HG02870 (cell line): ENCODE data around the gene SYNDIG1L.

Experiments
- ATAC-seq: cut with Tn5 transposase; IDR thresholded peaks from one replicate; pipeline ENCODE4 v1.9.1; 2021; ENCODE audit warnings: mild to moderate bottlenecking, moderate library complexity; ENCODE audit not compliant: unreplicated experiment

SYNDIG1L gene

DNA sequence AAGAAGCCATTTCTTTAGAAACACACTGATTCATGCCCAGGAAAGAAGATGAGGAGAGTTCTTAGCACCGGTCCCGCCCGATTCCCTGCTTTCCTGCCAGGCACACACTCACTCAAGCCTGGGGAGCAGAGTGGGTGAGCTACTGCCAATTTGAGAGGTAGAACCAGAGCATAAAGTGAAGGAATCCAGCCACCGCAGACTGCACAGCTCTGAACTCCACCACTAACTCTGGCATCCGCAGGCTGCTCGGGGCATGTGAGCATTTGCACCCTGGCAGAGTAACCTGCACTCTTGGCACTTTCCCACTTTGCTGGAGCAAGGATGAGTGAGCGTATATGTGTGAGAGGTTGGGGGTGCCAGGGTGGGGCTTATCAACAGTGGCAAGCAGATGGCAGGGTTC is 4.0 kb upstream of the SYNDIG1L start:
- ATAC-seq: no peak

DNA sequence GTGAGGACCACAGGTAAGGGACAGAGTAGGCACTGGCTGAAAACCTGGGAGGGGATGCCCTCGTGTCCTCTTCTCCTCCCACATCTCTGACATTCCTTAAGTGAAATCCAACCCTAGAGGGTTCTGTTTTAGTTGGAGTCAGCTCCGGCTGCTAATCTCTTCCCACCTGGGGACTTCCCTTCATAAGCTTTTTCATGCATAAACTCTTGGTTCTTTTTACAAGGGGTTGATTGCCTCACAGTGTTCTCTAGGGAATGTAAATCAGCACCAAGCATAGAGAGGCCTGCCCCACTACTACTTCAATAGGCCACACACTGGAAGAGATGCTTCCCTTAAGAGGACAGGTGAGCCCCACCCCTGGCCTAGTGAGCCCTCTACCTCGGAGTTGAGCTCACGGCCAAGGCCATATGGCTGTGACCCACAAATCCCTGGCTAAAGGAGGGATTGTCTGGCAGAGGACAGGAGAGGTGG is 3.2 kb upstream of the SYNDIG1L start:
- no peak for ATAC-seq

DNA sequence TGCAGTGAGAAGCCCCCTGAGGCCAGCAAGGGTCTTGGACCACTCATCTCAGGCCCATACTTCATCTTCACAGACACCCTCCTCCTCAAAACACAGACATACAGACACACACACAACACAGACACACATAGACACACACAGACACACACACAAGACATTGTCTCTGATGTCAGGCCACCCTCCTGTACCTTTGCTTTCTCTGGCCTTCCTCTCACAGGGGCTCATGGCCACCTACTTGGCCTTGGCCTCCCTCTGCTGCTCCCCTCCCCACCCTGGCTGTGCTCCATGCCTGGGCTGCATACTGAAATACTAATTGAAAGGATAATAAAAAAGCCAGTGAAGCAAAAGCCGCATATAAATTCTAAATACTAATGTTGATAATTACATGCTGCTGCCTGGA is 1.6 kb upstream of the SYNDIG1L start:
- no peak for ATAC-seq

DNA sequence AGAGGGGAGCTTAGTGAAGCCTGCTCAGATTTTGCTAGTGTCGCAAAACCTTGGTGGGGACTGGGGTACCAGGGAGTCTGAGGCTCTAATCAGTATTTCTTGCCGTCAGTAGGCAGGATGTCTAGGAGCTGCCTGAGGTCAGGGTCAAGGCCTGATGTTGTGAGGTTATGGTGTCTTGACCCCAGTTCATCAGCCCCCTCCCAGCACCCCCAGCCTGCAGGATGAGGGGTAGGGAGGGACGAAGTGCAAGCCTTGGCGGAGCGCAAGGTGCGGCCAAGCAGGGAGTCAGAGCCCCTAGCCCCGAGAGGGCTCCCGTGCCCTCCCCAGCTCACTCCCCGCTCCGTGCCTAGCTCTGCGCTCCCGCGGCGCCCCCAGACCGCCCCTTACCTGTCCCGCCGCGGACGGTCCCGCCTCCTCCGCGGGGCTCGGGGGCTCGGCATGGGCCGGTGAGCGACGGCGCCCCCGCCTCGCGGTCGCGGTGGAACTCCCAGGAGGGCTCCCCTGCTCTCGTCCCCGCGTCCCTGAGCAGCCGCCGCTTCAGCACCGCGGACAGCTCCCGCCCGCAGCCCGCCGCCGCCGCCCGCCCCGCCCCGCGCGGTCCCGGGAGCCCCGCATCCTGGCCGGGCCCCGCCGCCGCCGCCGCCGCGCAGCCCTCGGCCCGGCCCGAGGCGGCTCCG is 347 bp downstream of the SYNDIG1L start:
- ATAC-seq: no peak

DNA sequence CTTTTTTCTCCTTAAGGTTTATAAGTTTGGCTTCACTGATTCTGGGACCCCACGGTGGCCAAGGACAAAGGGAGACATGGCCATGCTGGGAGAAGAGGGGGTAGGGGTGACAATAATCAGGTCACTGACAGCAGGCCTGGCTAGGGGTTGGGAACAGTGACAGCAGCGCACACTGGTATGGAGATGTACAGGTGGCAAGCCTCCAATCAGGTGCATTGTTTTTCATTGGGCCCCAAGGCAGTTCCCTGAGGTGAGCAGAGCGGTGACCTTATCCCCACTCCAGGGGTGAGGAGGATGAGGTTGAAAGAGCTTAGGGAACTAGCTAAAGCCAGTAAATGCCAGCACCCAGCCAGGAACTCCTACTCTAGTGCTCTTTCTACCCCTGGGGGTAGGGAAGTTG is 1.4 kb downstream of the SYNDIG1L start:
- ATAC-seq: no peak

DNA sequence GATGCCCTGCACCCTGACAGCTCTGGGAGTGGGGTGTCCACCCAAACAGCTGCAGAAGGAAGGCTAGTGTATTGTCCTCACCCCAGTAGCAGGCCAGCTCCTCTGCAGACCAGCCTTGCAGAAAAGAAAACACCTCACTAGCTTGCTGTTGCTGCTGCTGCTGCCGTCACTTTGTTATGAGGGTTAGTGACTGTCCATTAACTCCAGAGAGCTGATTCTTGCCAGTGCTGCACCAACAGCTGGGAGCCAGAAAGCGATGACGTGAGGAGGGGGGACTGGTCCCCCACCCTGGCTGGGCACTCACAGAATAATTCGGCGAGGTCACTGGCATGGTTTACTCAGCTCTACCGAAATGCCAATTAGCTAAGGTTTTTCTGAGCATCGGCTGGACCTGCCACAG is 2.8 kb downstream of the SYNDIG1L start:
- no peak for ATAC-seq

DNA sequence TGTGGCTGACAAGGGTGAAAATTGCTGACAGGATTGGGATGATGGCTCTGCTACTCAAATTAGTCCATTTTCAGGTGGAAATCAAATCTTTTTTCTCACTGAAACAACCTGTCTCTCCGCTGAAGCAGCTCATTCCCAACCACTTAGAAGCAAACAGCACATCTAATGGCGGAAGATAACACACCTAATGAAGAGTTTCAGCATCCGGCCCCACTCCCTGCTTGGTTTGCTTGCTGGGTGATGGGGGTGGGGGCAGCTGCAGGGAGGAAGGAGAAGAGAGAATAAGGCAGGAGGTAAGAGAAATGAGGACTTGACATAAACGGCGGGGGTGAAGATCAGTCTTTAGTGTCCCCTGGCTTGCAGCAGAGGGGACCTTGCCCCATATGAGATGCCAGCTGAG is 4.0 kb downstream of the SYNDIG1L start:
- no peak for ATAC-seq

DNA sequence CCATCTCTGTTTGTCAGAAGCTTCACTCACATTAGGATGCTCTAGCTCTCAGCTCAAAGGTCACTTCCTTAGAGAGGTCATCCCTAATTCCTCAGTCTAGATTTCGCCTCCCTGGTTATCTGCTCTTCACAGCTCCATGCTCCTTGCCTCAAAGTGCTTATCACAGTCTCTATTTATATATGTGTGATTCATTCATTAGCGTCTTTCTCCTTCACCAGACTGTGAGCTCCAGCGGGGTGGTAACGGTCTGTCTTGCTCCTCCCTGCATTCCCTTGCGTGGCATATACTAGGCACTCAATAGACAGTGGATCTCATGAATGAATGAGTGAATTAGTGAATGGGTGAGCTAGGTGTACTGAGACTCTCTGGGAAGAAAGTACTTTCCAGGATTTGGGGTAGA is 6.9 kb downstream of the SYNDIG1L start:
- ATAC-seq: no peak

DNA sequence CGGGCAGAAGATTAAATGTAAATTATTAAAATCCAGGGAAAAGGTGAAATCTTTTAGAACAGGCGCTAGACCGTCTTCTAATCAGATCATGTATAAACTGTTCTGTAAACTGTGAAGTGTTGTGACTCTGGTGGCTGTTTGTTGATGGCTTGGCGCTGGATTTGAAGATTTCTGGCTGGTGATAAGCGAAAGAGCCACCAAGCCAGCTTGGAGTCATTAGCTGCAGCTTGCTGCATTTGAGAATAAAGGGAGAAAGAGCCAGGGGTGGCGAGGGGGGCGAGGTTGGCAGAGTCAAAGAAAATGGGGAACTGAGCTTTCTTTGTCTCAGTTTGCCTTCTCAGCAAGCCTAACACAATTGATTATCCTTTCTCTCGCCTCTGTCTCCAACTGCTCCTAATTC is 8.0 kb downstream of the SYNDIG1L start:
- no peak for ATAC-seq

DNA sequence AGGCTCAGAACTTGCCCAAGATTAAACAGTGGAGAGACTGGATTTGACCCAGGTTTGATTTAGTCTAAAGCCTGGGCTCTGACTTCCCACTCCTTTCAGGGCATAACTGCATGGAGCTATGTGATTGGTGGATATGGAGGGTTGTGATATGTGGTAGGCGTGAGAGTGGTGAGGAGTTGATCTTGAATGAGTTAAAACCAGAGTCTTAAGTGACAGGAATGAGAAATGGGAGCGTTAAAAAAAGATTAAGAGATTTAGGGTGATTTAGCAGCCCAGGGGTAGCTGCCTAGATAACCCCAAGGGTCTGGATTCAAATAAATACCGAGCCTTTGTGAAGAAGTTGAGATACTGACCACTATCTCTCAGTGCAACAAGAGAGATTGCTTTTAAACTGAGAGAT is 8.4 kb downstream of the SYNDIG1L start:
- ATAC-seq: no peak

DNA sequence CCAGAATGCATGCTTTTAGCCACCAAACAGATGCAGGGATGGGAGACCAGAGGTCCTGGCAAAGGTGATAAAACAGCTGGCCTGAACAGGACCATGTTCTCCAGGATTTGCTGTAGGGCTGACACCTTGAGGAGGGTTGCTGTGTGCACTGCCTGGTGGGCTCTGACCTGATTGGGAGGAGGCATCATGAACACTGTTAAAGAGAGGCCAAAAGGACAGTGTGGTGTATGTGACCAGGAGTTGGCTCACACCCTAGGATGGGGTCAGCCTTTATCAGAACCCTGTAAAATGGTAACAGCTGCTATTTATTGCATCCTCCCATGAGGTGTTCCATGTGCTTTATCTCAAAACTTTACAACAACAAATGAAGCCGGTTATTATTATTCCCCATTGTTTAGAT is 8.8 kb downstream of the SYNDIG1L start:
- ATAC-seq: no peak

DNA sequence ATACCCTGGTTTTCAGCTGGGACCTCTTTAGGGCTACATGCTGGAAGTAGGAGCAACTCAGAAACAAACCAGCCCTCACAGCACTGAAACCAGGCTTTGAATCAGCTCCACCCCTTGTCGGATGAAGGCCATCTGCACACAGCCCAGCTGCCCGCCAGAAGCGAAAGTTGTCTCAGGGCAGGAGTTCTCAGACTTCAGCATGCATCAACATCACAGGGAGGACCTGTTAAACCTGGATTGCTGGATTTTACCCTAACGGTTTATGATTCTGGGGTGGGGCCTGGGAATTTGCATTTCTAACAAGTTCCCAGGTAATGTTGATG is 10.9 kb downstream of the SYNDIG1L start:
- ATAC-seq: no peak

DNA sequence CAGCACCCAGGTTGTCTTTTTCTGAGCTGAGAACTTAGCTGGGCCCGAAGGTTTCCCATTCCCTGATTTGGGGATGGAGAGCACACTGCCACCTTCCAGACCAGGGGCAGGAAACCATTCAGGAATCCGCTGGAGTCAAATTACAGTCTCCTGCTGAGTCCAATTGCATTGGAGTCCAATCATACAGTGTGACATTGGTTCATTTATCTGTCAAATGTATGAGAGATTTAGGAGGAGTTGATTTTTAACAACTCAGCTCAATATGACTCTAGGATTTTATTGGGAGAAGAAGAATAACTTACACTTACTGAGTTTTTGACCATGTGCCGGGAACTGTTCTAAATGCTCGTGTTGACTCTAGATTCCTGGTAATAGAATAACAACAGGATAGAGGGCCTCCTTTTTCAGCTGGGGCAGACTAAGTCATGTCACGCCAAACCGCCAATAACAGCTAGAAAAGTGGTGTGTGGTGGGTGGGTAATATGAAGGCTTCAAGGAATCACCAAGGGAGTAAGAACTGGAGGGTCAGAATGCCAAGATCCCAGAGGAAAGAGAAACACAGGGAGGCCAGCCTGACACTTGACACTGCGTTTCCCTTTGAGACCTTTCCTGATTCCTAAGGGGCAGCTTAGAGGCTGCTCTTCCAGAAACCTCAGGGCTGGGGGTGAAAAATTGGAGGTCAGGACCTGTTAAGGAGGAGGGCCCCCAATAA is 11.5 kb downstream of the SYNDIG1L start:
- no peak for ATAC-seq

DNA sequence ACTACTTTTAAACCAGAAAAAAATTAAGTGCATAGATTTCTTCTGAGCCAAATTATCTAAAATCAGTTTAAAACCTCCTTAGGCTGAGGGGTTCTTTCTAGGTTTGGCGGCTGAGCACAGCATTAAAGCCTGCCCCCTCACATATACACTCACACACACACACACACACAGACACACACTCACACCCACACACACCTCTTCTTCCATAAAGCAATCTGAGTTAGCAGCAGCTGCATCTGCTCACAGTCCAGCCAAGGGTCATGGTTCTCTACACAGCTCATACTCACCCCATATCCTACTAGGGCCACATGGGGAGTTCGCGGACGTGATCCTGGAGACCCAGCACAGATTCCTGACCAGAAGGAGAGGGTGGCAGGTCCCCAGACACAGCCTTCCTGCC is 12.4 kb downstream of the SYNDIG1L start:
- no peak for ATAC-seq

DNA sequence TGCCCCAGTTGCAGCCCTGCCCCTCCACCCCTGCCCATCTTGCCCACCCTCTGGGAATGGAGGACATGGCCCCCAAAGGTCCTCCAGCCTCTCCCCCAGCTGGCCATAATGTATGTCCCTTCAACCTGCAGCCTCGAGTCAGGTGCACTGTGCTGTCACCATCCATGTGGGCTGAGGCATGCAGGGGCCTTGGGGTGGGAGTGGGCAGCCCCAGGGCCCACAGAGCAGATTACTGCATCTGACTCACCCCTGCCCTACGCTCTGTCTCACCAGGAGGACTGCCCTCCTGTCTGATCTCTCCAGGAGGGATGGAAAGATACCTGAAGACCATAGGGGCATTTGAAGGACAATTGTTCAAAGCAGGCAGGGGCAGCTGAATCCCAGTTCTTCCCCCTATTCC is 13.3 kb downstream of the SYNDIG1L start:
- ATAC-seq: no peak

DNA sequence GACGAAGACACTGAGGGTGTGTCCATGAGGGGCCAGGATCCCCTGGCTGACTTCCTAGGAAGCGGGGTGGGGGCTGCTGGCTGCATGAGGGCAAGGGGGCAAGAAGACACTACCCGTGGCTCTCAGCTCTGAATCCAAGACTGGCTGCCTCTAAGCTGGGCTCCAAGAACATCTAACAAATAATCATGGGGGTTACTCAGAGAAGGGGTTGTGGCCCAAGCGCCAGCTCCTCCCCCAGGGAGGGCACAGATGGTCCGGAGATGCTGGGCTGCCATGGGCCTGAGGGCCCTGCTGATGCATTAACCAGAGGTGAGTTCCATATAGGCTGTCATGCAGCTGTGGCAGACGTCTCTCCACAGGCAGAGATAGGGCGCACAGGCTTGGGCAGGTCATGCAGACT is 14.3 kb downstream of the SYNDIG1L start:
- no peak for ATAC-seq

DNA sequence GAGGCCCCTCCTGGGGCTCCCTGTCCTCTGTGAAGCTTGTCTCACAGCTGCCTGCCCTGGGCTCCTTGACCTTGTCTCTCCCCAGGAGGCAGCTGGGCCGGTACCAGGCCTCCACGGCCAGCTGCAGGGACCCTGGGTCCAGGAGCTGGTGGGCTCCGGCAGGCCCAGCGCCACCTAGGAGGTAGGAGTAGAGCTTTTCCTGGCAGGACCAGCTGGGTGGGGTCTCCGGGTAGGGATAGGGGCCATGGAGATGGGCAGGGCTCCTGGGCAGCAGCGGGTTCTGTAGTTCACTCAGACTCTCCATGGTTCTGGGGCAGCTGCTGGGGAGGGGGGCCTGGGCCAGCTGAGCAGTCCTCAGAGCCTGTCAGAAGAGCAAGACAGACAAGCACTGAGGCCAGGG is 16.6 kb downstream of the SYNDIG1L start:
- ATAC-seq: no peak

DNA sequence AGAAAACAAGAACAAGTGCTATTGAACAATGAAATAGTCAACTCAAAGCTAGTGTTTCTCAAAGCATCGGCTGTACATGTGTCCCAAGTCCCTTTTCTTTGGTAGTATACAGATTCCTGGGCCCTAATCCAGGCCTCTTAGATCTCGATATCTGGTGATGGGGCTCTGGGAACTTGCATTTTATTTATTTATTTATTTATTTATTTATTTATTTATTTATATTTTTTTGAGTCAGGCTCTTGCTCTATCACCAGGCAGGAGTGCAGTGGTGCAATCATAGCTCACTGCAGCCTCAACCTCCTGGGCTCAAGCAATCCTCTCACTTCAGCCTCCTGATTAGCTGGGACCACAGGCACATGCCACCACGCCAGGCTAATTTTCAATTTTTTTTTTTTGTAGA is 17.1 kb downstream of the SYNDIG1L start:
- no peak for ATAC-seq

DNA sequence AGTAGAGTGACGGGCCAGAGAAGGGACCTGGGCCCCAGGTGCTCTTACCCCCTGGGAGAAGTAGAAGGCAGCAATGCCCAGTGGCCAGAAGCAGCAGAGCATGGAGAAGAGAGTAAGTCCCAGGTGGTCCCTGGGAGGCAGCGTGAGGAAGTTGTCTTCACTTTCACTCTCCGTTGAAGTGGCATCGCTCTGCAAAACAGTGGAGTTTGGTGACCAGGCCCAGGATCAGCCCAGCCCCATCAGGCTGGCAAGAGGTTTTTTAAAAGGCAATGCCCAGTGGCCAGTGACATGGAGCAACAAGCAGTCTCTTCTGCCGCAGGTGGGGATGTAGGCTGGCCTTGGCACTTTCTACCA is 18.2 kb downstream of the SYNDIG1L start:
- ATAC-seq: no peak

DNA sequence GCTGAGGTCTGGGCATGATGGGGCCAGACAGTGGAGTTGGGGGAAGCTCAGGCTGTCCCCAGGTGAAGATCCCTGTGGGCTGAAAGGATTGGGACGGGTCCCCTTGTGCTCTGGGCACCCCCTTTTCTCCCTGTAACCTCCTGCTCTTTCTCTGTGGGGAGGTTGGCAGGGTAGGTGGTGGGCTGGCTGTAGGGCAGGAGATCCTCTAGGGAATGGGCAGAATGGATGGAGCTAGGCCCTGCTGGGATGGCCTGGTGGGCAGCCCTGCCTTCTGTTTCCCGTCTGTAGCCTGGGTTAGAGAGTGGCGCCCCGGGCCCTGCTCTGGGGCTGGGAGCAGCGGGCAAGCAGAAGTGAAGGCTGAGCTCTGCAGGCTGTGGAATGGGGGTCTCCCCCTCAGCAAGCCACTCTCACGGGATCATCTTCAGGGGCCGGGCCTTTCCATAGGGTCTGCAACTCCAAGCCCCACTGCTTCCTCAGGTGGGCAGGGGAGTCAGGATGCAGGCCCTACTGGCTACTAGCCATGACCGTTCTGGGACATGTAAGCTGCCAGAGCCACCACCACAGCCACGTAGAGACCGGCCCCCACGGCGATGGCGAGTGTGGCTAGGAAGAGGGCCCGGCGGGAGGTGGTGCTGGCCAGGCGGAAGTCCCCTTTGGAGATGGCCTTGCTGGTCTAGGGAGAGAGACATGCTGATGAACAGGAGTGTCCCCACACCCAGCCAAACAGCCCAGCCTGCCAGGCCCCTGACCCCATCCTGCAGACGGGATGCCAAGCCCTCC is 18.8 kb downstream of the SYNDIG1L start:
- ATAC-seq: no peak

DNA sequence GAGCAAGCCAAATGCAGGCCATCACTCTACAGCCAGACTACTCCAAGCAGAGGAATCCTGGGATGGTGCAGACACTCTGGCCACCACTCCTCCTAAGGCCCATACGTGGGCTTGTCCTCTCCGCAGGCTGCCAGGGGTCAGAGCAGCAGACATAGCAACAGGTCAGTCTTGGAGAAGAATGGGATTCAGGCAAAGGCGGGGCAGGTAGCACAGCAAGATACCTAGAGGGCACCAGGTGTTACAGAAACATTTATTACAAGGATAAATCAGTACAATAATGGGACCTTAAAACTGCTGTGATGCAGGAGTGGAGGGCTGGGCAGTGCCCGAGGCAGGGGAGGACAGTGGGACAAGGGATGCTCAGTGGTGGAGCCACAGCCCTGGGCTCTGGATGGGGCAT is 20.3 kb downstream of the SYNDIG1L start:
- ATAC-seq: no peak

DNA sequence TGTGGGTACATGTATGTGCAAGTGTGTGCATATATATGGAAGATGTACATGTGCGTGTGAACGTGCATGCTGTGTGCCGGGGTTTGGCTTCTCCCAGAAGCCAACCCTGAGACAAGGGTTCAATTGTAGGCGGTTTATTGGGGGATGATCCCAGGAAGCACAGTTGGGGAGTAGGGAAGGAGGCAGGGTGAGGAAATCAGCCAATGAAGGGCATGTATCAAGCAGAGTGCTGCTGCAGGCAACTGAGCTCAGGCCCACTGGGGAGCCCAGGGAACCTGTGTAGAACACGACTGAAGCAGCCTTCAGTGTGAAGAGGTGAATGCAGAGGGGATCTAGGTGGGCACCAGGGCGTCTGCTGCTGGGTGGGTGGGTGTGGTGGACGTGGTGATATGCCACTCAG is 21.6 kb downstream of the SYNDIG1L start:
- no peak for ATAC-seq
